HG03432 (cell line): Measurements from ENCODE around the gene IRF2BP2.

Source experiments
- ATAC-seq: cut with Tn5 transposase; IDR thresholded peaks from one replicate; pipeline ENCODE4 v1.9.1; 2021; ENCODE audit warnings: mild to moderate bottlenecking, moderate library complexity; ENCODE audit not compliant: unreplicated experiment

IRF2BP2 gene

GRCh38 chr1:234610061-234610665, at the start of gene IRF2BP2:
TSS of gene IRF2BP2 (minus strand) at chr1:234610178. CDS start at chr1:234609494, 684 bp downstream.
- ATAC-seq: peak; percentile 21

DNA sequence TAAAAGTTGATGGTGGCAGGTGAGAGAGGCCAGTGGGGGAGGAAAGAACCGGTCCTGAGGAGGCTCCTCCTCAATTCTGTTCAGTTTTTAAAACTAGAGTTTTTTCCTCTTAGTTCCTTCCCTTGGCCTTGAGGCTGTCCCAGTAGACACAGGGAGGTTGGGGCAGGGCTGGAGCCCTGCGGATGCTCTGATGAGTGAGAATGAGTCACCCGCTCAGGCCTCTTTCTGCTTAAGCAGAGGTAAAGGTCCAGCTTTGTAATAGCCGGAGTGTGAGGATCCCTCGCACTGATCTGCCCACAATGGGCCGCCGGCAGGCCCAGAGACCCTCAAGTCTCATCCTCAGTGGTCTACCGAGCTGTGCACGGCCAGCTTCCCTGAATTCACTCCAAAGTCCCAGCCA, 49.6 kb upstream of the IRF2BP2 start:
- ATAC-seq: no peak

GRCh38 chr1:234658138-234658537, 48.2 kb upstream of the IRF2BP2 start:
- ATAC-seq: no peak

DNA sequence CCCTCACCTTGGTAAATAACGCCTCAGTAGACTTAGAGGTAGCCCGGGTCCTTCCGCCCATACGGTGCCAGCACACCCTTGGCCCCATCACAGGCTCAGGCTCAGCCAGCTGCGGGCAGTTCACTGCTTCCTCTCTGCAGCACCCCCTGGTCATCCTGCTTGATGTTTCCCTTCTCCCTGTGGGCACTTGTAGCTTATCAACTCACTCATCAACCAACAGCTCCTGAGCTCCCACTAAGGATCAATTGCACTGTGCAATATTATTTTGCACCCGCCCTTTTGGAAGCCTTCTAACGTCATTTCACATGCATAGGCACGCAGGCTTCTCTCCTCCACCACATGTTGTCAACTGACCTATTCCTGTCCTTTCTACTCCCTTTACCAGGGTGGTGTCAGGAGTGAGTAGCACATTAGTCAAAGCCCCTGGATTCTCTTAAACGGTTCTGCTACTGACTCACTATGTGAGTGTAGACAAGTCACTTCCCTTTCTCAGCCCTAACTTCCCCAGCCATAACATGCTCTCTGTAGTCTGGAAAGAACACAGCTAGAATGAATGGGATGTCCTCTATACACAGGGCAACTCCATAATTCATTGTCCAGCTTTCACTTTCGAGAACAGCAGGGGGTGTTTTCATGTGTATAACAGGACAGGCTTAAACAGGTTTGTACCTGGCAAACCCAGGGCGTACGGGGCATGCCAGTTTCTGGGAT, 47.1 kb upstream of the IRF2BP2 start:
- peak; percentile 69 for ATAC-seq

GRCh38 chr1:234656070-234656895, 46.3 kb upstream of the IRF2BP2 start:
- no peak for ATAC-seq

DNA sequence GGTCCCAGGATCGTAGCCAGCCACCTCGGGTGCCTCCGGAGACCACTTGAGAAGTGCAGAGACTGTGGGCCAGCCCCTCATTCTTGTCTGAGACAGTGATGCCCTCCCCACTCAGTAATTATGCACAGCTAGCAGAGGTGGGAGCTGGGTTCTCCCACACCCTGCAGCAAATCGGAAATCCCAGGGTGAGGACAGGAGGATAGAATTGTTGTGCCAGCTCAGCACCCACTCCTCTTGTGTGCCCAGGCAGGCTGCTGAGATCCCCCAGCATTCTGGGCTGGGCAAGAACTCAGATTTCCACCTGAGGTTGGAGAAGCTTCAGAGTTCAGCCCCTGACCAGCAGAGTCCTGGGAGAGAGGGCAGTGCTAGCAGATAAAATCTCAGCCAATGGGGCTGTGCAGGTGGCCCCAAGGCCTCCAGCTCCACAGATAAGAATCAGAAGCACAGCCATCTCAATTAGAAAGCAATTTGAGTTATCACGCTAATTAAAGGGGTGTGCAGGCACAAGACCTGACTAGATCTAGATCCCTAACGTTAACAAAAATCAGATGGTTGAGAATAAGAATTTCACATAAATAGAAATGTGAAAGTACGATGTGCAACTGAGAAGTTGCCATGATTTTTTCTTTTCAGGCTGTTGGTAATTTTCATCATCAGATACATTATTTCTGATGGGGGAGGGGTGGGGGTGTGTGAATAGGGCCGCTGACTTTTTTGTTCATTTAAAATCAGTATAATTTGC, 45.5 kb upstream of the IRF2BP2 start:
- no peak for ATAC-seq

DNA sequence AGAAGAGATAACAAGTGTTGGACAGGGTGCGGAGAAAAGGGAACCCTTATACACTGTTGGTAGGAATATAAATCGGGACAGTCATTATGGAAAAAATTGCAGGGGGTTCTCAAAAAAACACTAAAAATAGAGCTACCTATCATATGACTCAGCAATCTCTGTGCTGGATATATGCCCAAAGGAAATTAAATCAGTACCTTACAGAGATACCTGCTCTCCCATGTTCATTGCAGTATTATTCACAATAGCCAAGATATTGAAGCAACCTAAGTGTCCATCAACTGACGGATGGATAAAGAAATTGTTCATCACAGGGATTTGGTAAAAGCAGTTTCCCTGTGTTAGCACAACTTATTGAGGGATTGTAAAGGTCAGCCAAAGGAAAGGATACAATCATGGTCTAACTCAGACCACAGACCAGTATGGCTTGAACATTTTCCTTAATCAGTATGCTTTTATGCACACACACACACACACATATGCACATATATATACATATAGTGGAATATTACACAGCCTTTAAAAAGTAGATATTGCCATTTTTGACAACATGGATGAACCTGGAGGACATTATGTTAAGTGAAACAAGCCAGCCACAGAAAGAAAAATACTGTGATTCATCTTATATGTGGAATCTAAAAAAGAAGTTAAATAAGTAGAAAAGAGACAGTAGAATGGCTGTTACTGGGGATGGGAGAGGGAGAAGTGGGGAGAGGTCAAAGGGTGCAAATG, 44.2 kb upstream of the IRF2BP2 start:
- ATAC-seq: no peak

DNA sequence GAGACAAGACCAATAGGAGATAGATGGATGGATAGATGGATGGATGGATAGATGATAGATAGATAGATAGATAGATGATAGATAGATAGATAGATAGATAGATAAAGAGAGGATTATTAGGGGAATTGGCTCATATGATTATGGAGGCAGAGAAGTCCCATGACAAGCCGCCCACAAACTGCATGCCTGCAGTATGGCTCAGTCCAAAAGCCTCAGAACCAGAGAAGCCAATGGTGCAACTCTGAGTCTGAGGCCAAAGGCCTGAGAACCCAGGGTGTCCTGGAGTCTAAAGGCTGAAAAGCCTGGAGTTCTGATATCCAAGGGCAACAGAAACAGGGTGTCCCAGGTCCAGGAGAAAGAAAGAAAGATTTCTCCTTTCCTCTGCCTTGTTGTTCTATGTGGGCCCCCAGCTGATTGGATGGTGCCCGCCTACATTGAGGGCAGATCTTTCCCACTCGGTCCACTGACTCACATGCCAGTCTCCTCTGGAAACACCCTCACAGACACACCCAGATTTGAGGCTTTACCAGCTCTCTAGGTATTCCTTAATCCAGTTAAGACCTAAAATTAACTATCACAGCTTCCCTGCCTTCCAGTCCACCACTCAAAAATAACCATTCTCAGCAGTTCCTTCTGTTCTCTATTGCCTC, 39.6 kb upstream of the IRF2BP2 start:
- no peak for ATAC-seq

GRCh38 chr1:234647758-234648157, 37.8 kb upstream of the IRF2BP2 start:
- no peak for ATAC-seq

GRCh38 chr1:234647245-234647644, 37.3 kb upstream of the IRF2BP2 start:
- ATAC-seq: no peak

GRCh38 chr1:234645964-234646363, 36.0 kb upstream of the IRF2BP2 start:
- ATAC-seq: no peak

- ATAC-seq: no peak
Measured at GRCh38 chr1:234645474-234645953, 35.5 kb upstream of the IRF2BP2 start.

DNA sequence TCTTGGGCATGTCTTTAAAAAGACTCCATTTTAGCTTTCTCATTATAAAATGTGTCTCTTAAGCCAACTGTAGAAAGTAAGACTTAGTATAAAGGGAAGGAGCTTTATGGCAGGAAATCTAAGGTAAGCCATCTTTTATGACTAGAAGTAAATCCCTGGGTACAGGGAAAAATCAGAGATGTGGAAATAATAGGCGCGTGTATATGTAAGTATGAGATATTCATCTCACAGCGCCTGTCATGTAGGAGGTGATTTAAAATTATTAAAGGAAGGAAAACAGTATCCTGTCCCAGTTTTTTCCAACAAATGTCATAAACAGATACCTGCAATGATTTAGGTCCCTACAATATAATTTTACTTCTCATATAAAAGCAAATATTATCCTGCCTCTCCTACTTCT, 35.0 kb upstream of the IRF2BP2 start:
- ATAC-seq: no peak

DNA sequence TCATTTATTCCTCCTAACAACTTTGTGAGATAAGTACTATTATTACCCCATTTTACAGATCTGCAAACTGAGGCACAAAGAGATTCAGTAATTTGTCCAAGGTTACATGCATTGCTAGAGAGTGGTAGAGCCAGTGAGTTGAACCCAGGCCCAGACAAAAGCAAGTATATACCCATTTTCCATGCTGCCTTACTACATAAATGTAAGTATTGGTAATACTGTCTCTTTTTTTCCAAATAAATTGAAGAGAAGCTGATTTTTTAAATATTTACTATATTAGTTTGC, 33.8 kb upstream of the IRF2BP2 start:
- no peak for ATAC-seq

DNA sequence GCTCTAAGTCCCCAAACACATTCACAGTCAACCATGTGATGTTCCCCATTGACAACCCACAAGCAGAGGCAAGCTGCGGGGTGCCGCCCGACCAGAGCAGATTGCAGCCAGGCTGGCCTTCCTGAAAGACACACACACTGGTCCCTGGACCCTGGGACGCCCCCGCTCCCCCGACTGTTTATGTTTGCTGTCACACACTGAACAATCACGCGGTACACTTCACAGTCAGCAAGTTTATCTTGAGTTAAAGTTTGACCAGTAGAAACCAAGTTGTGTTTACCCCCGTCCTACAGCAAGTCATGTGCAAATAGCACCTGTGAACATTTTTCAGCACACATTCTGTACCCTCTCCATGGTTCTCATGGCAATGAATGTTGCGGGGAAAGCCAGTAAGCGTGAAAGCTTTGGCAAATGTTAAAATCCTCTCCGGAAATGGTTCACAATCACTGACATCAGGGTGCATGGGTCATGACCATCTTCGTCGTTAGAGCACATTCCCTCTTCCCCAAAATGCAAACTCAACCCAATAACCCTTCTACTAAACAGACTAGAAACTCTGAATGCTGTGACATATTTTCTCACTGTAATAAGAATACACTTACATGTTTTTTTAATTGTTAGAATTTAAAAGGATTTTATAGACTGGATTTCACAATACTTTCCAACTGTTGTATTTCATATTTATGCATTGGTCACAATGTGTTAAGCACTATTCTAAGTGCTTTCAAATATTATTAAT, 33.3 kb upstream of the IRF2BP2 start:
- no peak for ATAC-seq

GRCh38 chr1:234642428-234642827, 32.5 kb upstream of the IRF2BP2 start:
- no peak for ATAC-seq

DNA sequence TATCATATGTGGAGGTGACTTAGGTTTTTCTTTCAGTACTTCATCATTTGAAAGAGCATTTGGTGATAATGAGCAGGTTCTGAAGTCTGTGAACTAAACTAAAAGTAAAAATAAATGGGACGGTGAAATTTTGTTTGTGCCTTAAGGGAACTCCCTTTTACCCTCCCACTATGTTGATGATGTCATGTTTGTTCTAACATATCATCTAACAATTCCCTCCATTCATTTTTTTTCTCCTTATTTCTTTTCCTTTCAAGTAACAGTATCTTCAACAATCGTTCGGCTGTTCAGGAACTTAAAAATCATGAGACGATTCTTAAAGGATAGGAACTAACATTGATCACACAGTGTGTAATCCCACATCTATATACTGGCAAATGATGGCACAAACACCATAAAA, 30.0 kb upstream of the IRF2BP2 start:
- ATAC-seq: no peak

DNA sequence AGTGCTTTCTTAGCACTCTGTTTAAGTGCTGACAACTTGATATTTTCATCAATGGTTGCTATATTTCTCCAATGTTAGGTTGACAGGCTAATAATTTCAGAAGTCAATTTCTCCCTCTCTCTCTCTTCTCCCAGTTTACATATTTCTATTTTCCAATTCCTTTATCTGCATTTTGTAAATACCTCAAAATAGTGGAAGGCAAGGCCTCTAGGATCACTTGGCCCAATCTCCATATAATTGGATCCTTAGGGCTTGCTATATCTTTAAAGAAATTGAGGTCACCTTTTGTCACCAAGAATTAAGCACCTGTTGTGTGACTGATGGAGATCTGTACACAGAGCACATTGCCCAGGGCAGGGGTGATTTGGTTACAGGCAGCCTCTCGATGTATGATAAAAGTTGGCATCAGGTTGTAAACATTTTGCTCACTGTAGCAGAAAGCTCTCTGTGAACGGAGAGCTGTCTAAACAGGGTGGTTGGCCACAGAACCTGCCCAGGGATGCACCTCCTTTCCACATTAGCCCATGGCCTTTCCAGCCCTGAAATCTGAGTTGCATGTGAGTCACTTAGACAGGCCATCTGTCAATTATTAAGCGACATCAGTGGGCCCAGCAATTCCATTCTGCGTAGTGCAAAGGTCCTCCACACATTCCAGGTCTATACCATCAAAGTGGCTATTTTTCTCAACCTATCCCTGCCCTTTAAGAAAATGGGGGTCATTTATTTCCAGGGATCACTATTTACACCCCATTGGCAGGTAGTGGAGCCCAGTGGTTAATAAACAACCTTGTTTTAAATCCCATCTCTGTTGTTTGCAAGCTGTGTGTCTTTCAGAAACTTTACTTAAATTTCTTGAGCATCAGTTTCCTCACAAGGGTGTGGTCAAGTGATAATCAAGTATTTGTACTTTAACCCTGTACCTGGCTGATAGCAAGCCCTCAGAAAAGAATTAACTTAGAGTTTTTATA, 29.1 kb upstream of the IRF2BP2 start:
- ATAC-seq: no peak
